ENCODE data around the gene PDE3A.

Gene PDE3A

GRCh38 chr12:20426957-20427356 is 58.6 kb downstream of the PDE3A start:
- no peak for DNase-seq

GRCh38 chr12:20429852-20430251 is 61.5 kb downstream of the PDE3A start:
- DNase-seq, result no peak

DNA sequence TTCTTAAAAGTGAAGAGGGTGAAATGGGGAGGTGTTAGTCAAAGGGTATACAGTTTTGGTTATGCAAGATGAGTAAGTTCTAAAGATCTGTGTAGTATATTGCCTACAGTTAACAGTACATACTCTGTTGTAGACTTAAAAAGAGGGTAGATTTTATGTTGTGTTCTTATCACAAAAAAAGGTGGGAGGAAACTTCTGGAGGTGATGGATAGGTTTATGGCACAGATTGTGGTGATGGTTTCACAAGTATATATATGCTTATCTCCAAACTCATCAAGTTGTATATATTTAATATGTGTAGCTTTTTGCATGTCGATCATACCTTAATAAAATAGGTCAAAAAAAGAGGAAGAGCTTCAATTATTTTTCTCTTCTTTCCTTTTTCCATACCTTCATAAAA is 64.0 kb downstream of the PDE3A start:
- DNase-seq, result no peak

DNA sequence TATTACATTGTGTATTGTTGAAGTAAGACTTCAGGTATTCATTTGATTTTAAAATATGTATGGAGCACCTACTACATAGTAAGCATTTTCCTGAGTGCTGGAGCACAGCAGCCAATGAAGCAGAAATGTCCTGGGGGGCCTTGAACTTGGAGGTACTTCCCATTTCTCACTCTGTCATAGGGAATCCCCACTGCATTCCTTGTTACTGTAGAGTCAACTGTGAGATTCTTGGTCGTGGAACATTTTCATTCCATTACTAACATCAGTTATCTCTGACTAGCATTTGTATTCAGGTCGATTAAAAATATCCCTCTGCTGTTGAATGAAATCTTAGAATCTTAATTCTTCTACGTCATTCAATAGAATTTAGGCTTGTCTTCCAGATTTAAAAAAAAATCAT is 66.7 kb downstream of the PDE3A start:
- DNase-seq, result no peak

- no peak for DNase-seq
These were observed 68.0 kb downstream of the PDE3A start for GRCh38 chr12:20436316-20436715.

DNA sequence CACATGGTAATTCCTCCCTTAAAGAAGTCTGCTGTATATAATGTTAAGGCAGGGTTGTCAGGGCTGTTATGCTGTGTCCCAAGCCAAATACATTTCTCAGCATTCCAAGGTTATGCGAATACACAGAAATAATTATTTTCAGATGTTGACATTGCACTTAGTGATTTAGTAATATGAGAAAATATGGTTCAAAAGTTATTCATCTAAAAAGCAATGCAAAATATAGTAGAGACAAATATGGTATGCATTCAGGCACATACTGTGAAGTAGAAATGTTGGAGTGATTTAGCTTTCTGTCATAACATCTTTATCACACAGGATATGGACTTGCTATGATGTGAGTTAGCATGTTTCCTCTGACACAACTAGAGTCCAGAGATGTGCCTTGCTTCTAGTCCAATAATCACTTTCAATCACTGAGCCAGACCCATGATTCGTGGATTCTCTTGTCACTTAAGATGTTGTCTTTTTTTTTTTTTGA is 70.0 kb downstream of the PDE3A start:
- no peak for DNase-seq

DNA sequence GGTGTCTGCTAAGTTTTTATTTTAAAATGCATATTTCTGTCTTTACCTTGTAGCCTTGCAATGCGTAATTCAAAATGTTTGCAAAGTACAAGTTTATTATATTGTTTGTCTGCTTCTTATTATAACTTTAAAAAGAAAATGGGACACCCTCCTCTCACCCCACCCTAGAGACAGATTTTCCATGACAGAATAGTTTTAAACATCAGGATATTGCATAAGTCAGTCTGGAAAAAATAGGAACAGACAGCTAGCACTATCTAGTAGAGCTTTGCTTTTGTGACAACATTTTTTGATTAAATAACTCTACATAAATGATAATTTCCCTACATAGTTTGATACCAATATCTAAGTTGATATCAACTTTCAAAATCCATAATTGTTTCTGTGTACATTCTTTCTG is 71.3 kb downstream of the PDE3A start:
- no peak for DNase-seq

DNA sequence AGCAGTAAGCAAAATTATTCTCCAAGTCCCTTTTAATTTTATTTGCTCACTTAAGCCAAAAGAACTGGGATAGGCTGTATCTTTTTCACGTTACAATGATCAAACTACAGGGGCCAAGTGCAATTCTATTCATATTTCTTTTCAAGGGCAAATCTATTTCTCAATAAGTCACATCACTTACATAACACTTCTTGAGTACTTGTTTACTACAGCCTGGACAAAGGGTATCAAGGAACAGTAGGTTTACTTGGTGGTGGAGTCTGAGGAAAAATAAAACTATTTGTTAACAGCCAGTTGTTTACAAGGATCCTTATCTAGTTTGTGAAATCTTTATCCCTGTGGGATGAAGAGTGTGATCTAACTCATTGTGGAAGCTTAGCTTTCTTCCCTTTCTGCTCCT is 72.1 kb downstream of the PDE3A start:
- no peak for DNase-seq

DNA sequence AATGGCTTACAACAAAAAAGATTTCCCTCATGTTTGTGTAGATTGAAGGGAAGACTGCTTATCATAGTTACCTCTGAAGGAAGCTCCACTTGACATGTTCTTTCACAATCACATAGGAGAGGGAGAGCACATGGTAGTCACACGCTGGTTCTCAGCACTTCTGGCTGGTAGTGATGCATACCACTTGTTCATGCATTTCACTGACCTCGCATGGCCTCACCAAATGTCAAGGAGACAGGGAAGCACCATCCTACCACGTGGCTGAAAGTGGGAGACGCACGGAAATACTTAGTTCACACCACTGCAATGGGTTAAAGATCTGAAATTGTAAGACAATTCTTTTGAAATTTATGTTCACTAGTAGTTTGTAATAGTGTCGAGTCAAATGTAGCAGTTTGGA is 74.0 kb downstream of the PDE3A start:
- no peak for DNase-seq

- DNase-seq, result no peak
These were observed 74.9 kb downstream of the PDE3A start for GRCh38 chr12:20443255-20443654.

DNA sequence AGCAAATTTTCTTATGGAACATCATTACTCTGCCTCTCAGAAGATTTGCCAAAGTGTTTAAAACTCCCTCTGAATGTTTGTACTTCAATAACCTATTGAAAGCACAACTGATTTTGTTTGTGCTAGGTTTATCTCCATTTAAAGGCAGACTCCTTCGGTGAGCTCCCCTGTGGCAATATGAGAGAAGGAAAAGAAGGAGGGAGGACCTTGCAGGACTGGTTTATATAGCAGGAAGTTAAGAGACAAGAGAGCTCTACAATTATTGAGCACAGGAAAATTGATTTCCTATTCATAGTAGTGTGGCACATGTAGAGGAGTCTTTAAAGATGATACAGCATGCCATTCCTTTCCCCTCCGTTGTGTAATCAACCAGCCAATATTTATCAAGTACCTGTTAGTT is 75.5 kb downstream of the PDE3A start:
- DNase-seq, result no peak

DNA sequence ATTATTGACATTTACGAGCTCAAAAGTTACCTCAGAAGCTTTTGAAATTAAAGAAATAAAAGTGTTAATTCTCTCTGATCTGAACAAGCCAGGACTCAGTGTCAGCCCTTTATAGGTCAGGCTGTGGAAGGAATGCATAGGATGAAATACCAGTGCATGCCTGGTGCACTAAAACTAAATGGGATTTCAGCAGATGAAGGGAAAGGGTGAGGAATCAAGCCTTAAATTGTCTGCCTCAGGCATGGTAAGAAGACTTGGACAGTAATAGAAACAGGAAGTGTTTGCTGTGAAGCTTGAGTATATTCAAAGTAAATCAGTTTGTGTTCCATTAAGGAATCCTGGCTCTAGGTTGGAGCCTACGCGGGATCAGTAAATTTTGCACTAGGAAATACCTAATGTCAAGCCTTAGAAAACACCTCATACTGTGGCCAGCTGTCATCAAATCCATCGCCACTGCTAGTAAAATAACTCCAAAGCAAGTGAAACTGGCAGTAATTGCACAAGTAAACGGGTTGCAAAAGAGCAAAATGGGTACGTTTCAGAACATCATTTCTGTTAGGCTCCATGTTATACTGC is 76.3 kb downstream of the PDE3A start:
- DNase-seq, result no peak

- DNase-seq, result no peak
These were observed 77.3 kb downstream of the PDE3A start for GRCh38 chr12:20445687-20446086.

DNA sequence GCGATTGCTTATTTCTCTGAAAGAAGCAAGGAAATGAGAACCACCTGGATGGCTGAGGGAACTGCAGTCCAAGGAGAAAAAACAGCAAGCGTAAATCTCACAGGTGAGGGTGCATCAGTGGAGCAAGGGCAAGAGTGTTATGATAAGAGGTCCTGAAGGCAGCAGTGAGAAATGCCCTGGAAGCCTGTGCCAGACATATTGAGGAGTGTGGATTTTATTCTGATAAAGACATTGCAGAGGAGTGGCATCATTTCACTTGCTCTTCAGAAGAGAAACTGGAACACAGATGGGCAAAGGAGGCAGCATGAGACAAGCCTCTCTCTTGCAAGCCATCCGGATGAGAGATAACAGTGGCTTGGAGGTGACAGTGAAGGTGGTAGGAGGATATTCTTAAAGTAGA is 78.5 kb downstream of the PDE3A start:
- no peak for DNase-seq

DNA sequence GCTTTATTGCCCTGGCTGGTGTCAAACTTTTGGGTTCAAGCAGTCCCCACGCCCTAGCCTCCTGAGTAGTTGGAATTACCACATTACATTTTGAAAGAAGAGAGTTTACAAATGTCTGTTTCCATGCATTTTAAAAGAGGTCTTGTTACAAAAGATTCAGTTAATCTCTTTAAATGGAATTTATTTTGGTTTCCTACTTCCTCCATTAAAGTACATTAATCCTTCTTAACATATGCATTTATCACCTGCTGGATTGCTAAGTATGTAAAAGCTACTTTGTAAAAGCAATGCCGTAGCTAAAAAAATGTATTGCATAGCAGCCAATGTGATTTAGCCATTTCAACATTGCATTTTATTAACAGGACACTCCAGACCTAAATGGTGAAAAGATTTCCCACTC is 80.4 kb downstream of the PDE3A start:
- no peak for DNase-seq

DNA sequence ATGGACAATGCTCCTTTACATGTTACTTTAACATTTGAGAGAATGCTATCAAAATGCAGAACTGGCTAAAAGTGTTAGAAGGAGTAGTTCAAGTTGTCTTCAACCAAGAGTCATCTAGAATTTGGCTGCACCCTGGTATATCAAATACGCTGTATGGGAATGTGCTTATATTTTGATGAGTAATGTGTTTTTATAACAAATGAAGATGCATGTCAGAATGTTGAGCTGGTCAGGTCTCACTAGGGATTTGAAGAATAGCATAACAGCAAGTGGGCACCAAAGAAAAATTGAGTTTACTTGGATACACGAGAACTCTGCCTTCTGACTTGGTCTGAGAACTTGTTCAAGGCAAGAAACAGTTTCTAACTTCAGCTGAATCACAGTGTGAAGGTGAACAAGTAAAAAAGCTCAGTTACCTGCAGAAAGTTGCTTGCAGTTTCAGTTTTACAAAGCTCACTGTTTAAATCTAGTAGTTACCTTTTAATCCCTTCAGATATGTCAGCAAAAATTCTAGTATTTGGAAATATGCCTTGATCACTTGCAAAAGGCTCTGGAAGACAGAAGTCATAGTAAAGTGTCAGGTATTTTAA is 82.3 kb downstream of the PDE3A start:
- DNase-seq, result no peak

DNA sequence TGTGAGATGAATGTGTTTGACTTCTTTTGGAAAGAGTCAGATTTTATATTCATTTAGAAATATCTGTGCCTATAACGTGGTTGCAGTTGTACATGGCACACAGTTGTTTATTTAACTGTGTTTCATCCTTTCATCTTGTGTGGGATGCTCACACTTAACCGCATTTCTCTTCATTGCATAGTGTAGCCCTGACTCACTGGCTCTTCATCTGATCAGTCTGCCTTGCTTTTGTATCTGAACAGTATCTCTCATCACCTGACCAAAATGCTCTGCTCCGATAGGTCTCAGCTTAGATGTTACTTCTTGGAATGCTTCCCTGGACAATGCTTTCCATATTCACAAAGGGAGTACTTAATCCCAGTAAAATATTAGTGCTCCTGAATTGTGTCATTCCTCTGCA is 83.4 kb downstream of the PDE3A start:
- DNase-seq, result no peak

DNA sequence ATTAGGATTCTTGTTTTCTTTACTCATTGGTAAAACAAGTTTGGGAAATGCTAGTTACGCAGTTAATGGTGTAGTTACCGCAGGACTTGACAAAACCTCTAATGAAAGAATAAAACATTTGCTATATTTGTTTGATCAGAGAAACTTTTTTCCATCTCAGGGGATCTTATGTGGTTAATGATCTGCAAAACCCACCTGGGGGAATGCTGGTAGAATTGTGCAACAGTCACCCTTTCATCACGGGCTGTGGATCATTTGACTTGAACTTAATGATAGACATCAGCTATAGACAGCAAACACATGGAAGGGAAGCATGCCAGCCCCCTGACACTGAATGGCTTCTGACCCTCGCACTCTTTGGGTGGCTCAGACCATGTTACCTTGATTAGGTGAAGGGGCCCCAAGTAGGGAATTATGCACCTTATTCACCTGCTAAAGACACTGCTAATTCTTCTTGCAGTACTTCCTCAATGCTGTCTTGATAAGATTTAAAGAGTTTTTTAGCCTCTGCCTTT is 84.2 kb downstream of the PDE3A start:
- DNase-seq, result no peak

GRCh38 chr12:20453756-20454310 is 85.5 kb downstream of the PDE3A start:
- DNase-seq, result no peak

DNA sequence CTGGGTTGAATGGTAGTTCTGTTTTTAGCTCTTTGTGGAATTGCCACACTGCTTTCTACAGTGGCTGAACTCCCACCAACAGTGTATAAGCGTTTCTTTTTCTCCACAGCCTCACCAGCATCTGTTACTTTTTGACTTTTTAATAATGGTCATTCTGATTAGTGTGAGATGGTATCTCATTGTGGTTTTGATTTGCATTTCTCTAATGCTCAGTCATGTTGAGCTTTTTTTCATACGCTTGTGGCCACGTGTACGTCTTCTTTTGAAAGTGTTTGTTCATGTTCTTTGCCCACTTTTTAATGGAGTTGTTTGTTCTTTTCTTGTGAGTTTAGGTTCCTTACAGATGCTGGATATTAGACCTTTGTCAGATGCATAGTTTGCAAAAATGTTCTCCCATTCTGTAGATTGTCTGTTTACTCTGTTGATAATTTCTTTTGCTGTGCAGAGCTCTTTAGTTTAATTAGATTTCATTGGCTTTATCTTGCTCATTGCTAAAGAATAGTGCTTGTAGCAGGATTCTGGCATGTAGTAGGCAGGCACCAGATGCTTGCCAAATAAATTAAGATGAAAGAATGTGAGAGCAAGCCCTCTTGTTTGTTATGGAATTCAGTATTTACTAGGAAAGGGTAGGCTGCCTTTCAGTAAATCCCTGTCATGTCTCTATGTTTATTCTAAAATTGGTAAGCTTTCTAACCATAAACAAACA is 86.8 kb downstream of the PDE3A start:
- DNase-seq, result no peak

GRCh38 chr12:20457582-20457981 is 89.2 kb downstream of the PDE3A start:
- no peak for DNase-seq

GRCh38 chr12:20458011-20458410 is 89.7 kb downstream of the PDE3A start:
- no peak for DNase-seq

GRCh38 chr12:20459920-20460319 is 91.6 kb downstream of the PDE3A start:
- DNase-seq, result no peak

GRCh38 chr12:20460956-20461355 is 92.6 kb downstream of the PDE3A start:
- no peak for DNase-seq
